ENCODE data around the gene ADD1.
"Not testable (repeated sequence)": the region's sequence is repeated elsewhere in the genome, so short reads cannot be mapped to it uniquely, and the experiment has no call there.

The ADD1 gene

GRCh38 chr4:2936773-2937145, 93.1 kb downstream of the ADD1 start:
- peak; percentile 51 for DNase-seq

- DNase-seq, result peak; percentile 18
These were observed 93.7 kb downstream of the ADD1 start for GRCh38 chr4:2937146-2937857.

GRCh38 chr4:2937986-2938385, 94.3 kb downstream of the ADD1 start:
- peak; percentile 15 for DNase-seq

- DNase-seq, result peak; percentile 8
These were observed 94.8 kb downstream of the ADD1 start for GRCh38 chr4:2938411-2938810.

GRCh38 chr4:2938906-2939305, 95.3 kb downstream of the ADD1 start:
- peak; percentile 15 for DNase-seq

- peak; percentile 17 for DNase-seq
These were observed 96.0 kb downstream of the ADD1 start for GRCh38 chr4:2939383-2940243.

GRCh38 chr4:2940267-2941137, 96.9 kb downstream of the ADD1 start:
- DNase-seq, result peak; percentile 16

- peak; percentile 20 for DNase-seq
These were observed 97.7 kb downstream of the ADD1 start for GRCh38 chr4:2941138-2942036.

GRCh38 chr4:2942037-2942531, 98.4 kb downstream of the ADD1 start:
- DNase-seq, result peak; percentile 24

- peak; percentile 22 for DNase-seq
These were observed 99.1 kb downstream of the ADD1 start for GRCh38 chr4:2942532-2943363.

- DNase-seq, result peak; percentile 11
These were observed 99.9 kb downstream of the ADD1 start for GRCh38 chr4:2943364-2944090.

- peak; percentile 15 for DNase-seq
These were observed 100.4 kb downstream of the ADD1 start for GRCh38 chr4:2944091-2944482.

- DNase-seq, result no peak
These were observed 101.2 kb downstream of the ADD1 start for GRCh38 chr4:2944586-2945526.

- not testable (repeated sequence) for DNase-seq
These were observed 102.3 kb downstream of the ADD1 start for GRCh38 chr4:2945619-2946604.

GRCh38 chr4:2946812-2947600, 103.4 kb downstream of the ADD1 start:
- no peak for DNase-seq

GRCh38 chr4:2947926-2948325, 104.3 kb downstream of the ADD1 start:
- DNase-seq, result no peak

All from activated T-cell treated with anti-CD3 and anti-CD28 coated beads, Interleukin-2, amount 50 U/mL, for 1 hour (primary cell).